Mesenchymal stem cell (in vitro differentiated cells and primary cell): Measurements from ENCODE around the gene CELA3B.
A peak's percentile ranks its signal among the peaks of the same experiment; 100 is the strongest.
"Not testable (repeated sequence)": the region's sequence is repeated elsewhere in the genome, so short reads cannot be mapped to it uniquely, and the experiment has no call there.

ENCODE experiments used
- DNase-seq: peaks from one replicate; pipeline ENCODE4 v3.0.0-alpha.2; 2013
- H2AFZ ChIP-seq: one replicate; pipeline ENCODE4 v1.6.1; 2013; ENCODE audit warnings: low read depth, mild to moderate bottlenecking, control low read depth, inconsistent platforms, low read length, moderate library complexity
- H2AK5ac ChIP-seq: 2 replicates; pipeline ENCODE4 v1.6.1; 2013; ENCODE audit warnings: low read length, moderate library complexity, mild to moderate bottlenecking, inconsistent platforms; ENCODE audit not compliant: severe bottlenecking
- H2BK120ac ChIP-seq: one replicate; pipeline ENCODE4 v1.6.1; 2013; ENCODE audit warnings: low read depth, mild to moderate bottlenecking, inconsistent platforms, low read length, moderate library complexity
- H2BK12ac ChIP-seq, 2 experiments: one replicate each; pipeline ENCODE4 v1.6.1; 2013; ENCODE audit warnings: inconsistent platforms in 2 of 2, low read length in 2 of 2, mild to moderate bottlenecking in 2 of 2, moderate library complexity in 2 of 2, control low read depth in 1 of 2
- H2BK15ac ChIP-seq: one replicate; pipeline ENCODE4 v1.6.1; 2013; ENCODE audit warnings: mild to moderate bottlenecking, low read depth, inconsistent platforms; ENCODE audit not compliant: poor library complexity, severe bottlenecking
- H2BK5ac ChIP-seq: 2 replicates; pipeline ENCODE4 v1.6.1; 2013; ENCODE audit warnings: low read depth, mild to moderate bottlenecking, low read length, control low read depth, inconsistent platforms; ENCODE audit not compliant: poor library complexity, severe bottlenecking
- H3K14ac ChIP-seq, 2 experiments: one replicate each; pipeline ENCODE4 v1.6.1; 2013; ENCODE audit warnings: inconsistent platforms in 2 of 2, low read length in 2 of 2, control low read depth in 1 of 2, mild to moderate bottlenecking in 1 of 2, moderate library complexity in 1 of 2
- H3K18ac ChIP-seq, 2 experiments: one replicate each; pipeline ENCODE4 v1.6.1; 2013; ENCODE audit warnings: inconsistent platforms in 2 of 2, low read length in 2 of 2, control low read depth in 1 of 2, low read depth in 1 of 2, mild to moderate bottlenecking in 1 of 2
- H3K23ac ChIP-seq, 2 experiments: one replicate each; pipeline ENCODE4 v1.6.1; 2013; ENCODE audit warnings: inconsistent platforms in 2 of 2, low read length in 2 of 2, mild to moderate bottlenecking in 2 of 2, moderate library complexity in 2 of 2, control low read depth in 1 of 2
- H3K27ac ChIP-seq: 2 replicates; pipeline ENCODE4 v1.5.1; 2013; ENCODE audit warnings: mild to moderate bottlenecking, moderate library complexity, low read length, control low read depth, inconsistent platforms; ENCODE audit not compliant: poor library complexity, severe bottlenecking
- H3K27me3 ChIP-seq, 2 experiments: 2 replicates each; pipeline versions ENCODE4 v1.6.1 to v1.7.0; 2013; ENCODE audit warnings: low read length in 2 of 2, mild to moderate bottlenecking in 2 of 2, moderate library complexity in 2 of 2, control low read depth in 1 of 2, inconsistent platforms in 1 of 2; ENCODE audit not compliant: control insufficient read depth in 1 of 2, insufficient read depth in 1 of 2
- H3K36me3 ChIP-seq, 2 experiments: 2 replicates each; pipeline versions ENCODE4 v1.6.1 to v1.7.0; 2013; ENCODE audit warnings: low read length in 2 of 2, control low read depth in 1 of 2, inconsistent platforms in 1 of 2, low read depth in 1 of 2, mild to moderate bottlenecking in 1 of 2; ENCODE audit not compliant: insufficient read depth in 2 of 2, control insufficient read depth in 1 of 2
- H3K4ac ChIP-seq, 2 experiments: one replicate each; pipeline ENCODE4 v1.6.1; 2013; ENCODE audit warnings: inconsistent platforms in 2 of 2, low read length in 2 of 2, mild to moderate bottlenecking in 2 of 2, moderate library complexity in 2 of 2, control low read depth in 1 of 2, low read depth in 1 of 2
- H3K4me1 ChIP-seq: 2 replicates; pipeline ENCODE4 v1.6.1; 2013; ENCODE audit warnings: low read depth, low read length, control low read depth; ENCODE audit not compliant: control insufficient read depth, insufficient read depth
- H3K4me2 ChIP-seq: 2 replicates; pipeline ENCODE4 v1.6.1; 2013; ENCODE audit warnings: low read length, mild to moderate bottlenecking, inconsistent platforms; ENCODE audit not compliant: poor library complexity, severe bottlenecking
- H3K4me3 ChIP-seq, 2 experiments: 2 replicates each; pipeline versions ENCODE4 v1.5.1 to v1.7.0; 2013; ENCODE audit warnings: low read length in 2 of 2, mild to moderate bottlenecking in 2 of 2, control low read depth in 1 of 2, low read depth in 1 of 2; ENCODE audit not compliant: insufficient read depth in 1 of 2
- H3K79me1 ChIP-seq: replicated peaks from 2 replicates; pipeline ENCODE4 v1.6.1; 2013; ENCODE audit warnings: mild to moderate bottlenecking, control low read depth, low read length, inconsistent platforms; ENCODE audit not compliant: poor library complexity, severe bottlenecking
- H3K9ac ChIP-seq: 2 replicates; pipeline ENCODE4 v1.7.0; 2013; ENCODE audit warnings: mild to moderate bottlenecking, low read length, moderate library complexity
- H3K9me3 ChIP-seq: 2 replicates; pipeline ENCODE4 v1.7.0; 2013; ENCODE audit warnings: mild to moderate bottlenecking, low read length; ENCODE audit not compliant: control insufficient read depth
- H4K8ac ChIP-seq: one replicate; pipeline ENCODE4 v1.6.1; 2013; ENCODE audit warnings: inconsistent platforms, mild to moderate bottlenecking, low read length, moderate library complexity
- H4K91ac ChIP-seq: one replicate; pipeline ENCODE4 v1.6.1; 2013; ENCODE audit warnings: mild to moderate bottlenecking, low read length, inconsistent platforms
- WGBS: methylation state at CpG from one replicate; pipeline ENCODE4 v1.1.7; 2013; ENCODE audit warnings: mixed read lengths; 5-methylcytosine and 5-hydroxymethylcytosine counted together

CELA3B gene

GRCh38 chr1:21970523-21970922, 6.3 kb upstream of the CELA3B start:
- WGBS: 44% methylated on average over 3 of the region's 4 CpGs
- H3K4me3 ChIP-seq, H2BK15ac ChIP-seq, H3K36me3 ChIP-seq, H3K14ac ChIP-seq, H3K27me3 ChIP-seq, H3K79me1 ChIP-seq, H3K9ac ChIP-seq, H3K27ac ChIP-seq, H2BK12ac ChIP-seq, H2BK5ac ChIP-seq, H2AK5ac ChIP-seq, H4K8ac ChIP-seq, H3K18ac ChIP-seq, H2BK120ac ChIP-seq, H3K4ac ChIP-seq, DNase-seq, H4K91ac ChIP-seq, H3K23ac ChIP-seq, H2AFZ ChIP-seq, H3K4me1 ChIP-seq, H3K9me3 ChIP-seq, H3K4me2 ChIP-seq: not testable (repeated sequence)

- H3K9me3 ChIP-seq, H3K4me2 ChIP-seq, H2BK12ac ChIP-seq, DNase-seq, H2BK120ac ChIP-seq, H2AK5ac ChIP-seq, H2AFZ ChIP-seq, H3K4me1 ChIP-seq, H2BK5ac ChIP-seq, H3K36me3 ChIP-seq, H4K91ac ChIP-seq, H3K9ac ChIP-seq, H4K8ac ChIP-seq, H3K79me1 ChIP-seq, H3K27me3 ChIP-seq, H3K23ac ChIP-seq, H3K14ac ChIP-seq, H3K4me3 ChIP-seq, H3K4ac ChIP-seq, H3K18ac ChIP-seq, H2BK15ac ChIP-seq, H3K27ac ChIP-seq: not testable (repeated sequence)
- WGBS: 40% methylated on average over 1 of the region's 2 CpGs
Observed at GRCh38 chr1:21972973-21973441, 3.8 kb upstream of the CELA3B start.

GRCh38 chr1:21973948-21974347, 2.9 kb upstream of the CELA3B start:
- not testable (repeated sequence) for H2BK120ac ChIP-seq, H3K4me2 ChIP-seq, H2BK5ac ChIP-seq, H4K8ac ChIP-seq, H3K27ac ChIP-seq, H3K4ac ChIP-seq, H3K79me1 ChIP-seq, H3K4me3 ChIP-seq, H2BK15ac ChIP-seq, H3K9ac ChIP-seq, H3K18ac ChIP-seq, H3K14ac ChIP-seq, H3K9me3 ChIP-seq, H4K91ac ChIP-seq, DNase-seq, H3K4me1 ChIP-seq, H3K27me3 ChIP-seq, H3K36me3 ChIP-seq, H2BK12ac ChIP-seq, H2AFZ ChIP-seq, H3K23ac ChIP-seq
- 96% methylated on average over 4 of the region's 8 CpGs for WGBS
- H2AK5ac ChIP-seq: peak overlapping the region; percentile 88

- H2BK15ac ChIP-seq, DNase-seq, H3K27me3 ChIP-seq, H3K4me3 ChIP-seq, H3K36me3 ChIP-seq, H3K18ac ChIP-seq, H3K4ac ChIP-seq, H4K91ac ChIP-seq, H3K23ac ChIP-seq, H4K8ac ChIP-seq, H3K27ac ChIP-seq, H2AFZ ChIP-seq, H2BK120ac ChIP-seq, H3K9ac ChIP-seq, H2BK5ac ChIP-seq, H3K79me1 ChIP-seq, H3K14ac ChIP-seq, H2AK5ac ChIP-seq, H2BK12ac ChIP-seq, H3K9me3 ChIP-seq, H3K4me2 ChIP-seq, H3K4me1 ChIP-seq: not testable (repeated sequence)
- WGBS: 50% methylated on average over 1 of the region's 6 CpGs
Observed at GRCh38 chr1:21974699-21975098, 2.1 kb upstream of the CELA3B start.
